Measurements from ENCODE around the gene KIF5A.

DNA sequence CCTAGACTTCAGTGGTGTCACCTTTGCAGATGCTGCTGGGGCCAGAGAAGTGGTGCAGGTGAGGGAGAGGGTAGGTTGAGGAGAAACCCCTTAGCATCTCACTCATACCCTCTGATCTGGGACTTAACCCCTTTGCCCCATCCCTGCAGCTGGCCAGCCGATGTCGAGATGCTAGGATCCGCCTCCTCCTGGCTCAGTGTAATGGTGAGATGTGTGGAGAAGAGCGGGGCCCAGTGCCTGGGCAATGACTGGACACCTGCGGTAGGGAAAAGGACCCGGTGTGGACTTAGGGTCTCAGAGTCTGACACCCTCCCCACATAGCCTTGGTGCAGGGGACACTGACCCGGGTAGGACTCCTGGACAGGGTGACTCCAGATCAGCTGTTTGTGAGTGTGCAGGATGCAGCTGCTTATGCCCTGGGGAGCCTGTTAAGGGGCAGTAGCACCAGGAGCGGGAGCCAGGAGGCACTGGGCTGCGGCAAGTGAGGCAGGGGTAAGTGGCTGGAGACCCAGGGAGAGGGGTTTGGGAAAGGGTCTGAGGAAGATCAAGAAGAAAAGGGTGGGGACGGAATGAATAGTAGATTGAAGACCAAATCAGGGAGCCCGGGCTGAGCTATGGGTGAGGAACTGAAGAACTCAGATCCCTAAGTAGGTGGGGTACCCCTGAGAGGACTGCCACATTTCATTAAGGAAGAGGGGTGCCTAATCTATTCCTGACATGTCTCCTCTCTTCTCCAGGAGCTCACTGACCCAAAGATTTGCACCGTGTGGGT lies 75.6 kb downstream of the KIF5A start:
- no peak for TF ChIP-seq TRIM24 (CRISPR knock-in tag; IDR thresholded peaks at IDR 0.05)
- no peak for TF ChIP-seq EZH2 (conservative IDR thresholded peaks at IDR 0.05; ENCODE audit: low read depth, low read length)
- no peak for TF ChIP-seq FOXM1 (CRISPR knock-in tag; IDR thresholded peaks at IDR 0.05)
- TF ChIP-seq ZNF430 (CRISPR knock-in tag; IDR thresholded peaks at IDR 0.05): no peak
- no peak for TF ChIP-seq FOXK2 (IDR thresholded peaks at IDR 0.05)
